K562 (cell line): ENCODE data around the gene CEMIP2. TPM values are rescaled to one million over a fixed set of nuclear protein-coding genes. Genes with fewer than 3 reads are reported as not detected.

Source experiments
- CBX3 ChIP-seq, 2 experiments: IDR thresholded peaks; 1 replicate in 1 of 2; 2 replicates in 1 of 2; pipeline ENCODE4 v1.6.1; 2012; ENCODE audit warnings: inconsistent platforms in 2 of 2, low read length in 2 of 2, borderline replicate concordance in 1 of 2, control low read depth in 1 of 2
- CHD4 ChIP-seq: fragments of 200-600 bp; sonication (generic); IDR thresholded peaks from 3 replicates; pipeline ENCODE4 v1.6.1; 2012; ENCODE audit warnings: low read depth, mild to moderate bottlenecking, mixed read lengths, low read length, inconsistent platforms; ENCODE audit not compliant: insufficient read depth, insufficient replicate concordance, poor library complexity, severe bottlenecking
- CREB1 ChIP-seq, 2 experiments: sonication (generic) in 1 of 2; formaldehyde crosslinking in 1 of 2; IDR thresholded peaks; 2 replicates each; pipeline versions ENCODE4 v1.6.1 to v1.8.0; 2012 to 2022; ENCODE audit warnings: inconsistent platforms in 1 of 2, mild to moderate bottlenecking in 1 of 2, missing genetic modification reagents in 1 of 2, moderate library complexity in 1 of 2
- EP400 ChIP-seq: fragments of 450-650 bp; IDR thresholded peaks from 2 replicates; pipeline ENCODE4 v1.6.1; 2017; ENCODE audit warnings: antibody characterized with exemption, mild to moderate bottlenecking, moderate library complexity
- ETV6 ChIP-seq, 3 experiments: fragments of 150-350 bp in 1 of 3; sonication (generic) in 1 of 3; formaldehyde crosslinking in 1 of 3; IDR thresholded peaks; 2 replicates each; pipeline versions ENCODE4 v1.6.1 to v1.8.0; 2014 to 2022; ENCODE audit warnings: borderline replicate concordance in 2 of 3, low read depth in 2 of 3, antibody characterized with exemption in 1 of 3, low read length in 1 of 3, mild to moderate bottlenecking in 1 of 3, missing genetic modification reagents in 1 of 3
- FOXA3 ChIP-seq, 2 experiments: fragments of 450-650 bp in 1 of 2; sonication (generic) in 1 of 2; formaldehyde crosslinking; IDR thresholded peaks in 1 of 2; conservative IDR thresholded peaks in 1 of 2; 2 replicates each; pipeline versions ENCODE4 v1.4.0 to v1.8.0; 2020 to 2022; ENCODE audit warnings: mild to moderate bottlenecking in 2 of 2, missing genetic modification reagents in 1 of 2
- FOXK1 ChIP-seq: sonication (generic); formaldehyde crosslinking; IDR thresholded peaks from 2 replicates; pipeline ENCODE4 v1.8.0; 2022; ENCODE audit warnings: missing genetic modification reagents, mild to moderate bottlenecking, borderline replicate concordance
- NCOA6 ChIP-seq: fragments of 450-650 bp; IDR thresholded peaks from 2 replicates; pipeline ENCODE4 v1.6.1; 2017; ENCODE audit warnings: mild to moderate bottlenecking
- NFATC3 ChIP-seq: fragments of 450-650 bp; IDR thresholded peaks from 2 replicates; pipeline ENCODE4 v1.6.1; 2017; ENCODE audit warnings: mild to moderate bottlenecking
- SETDB1 ChIP-seq: IDR thresholded peaks from one replicate; pipeline ENCODE4 v1.6.1; 2012; ENCODE audit warnings: low read length, control low read depth, inconsistent platforms
- SMAD3 ChIP-seq: fragments of 450-650 bp; formaldehyde crosslinking; conservative IDR thresholded peaks from 2 replicates; pipeline ENCODE4 v1.4.0; 2020; ENCODE audit warnings: mild to moderate bottlenecking
- SRSF9 ChIP-seq: fragments of 200-400 bp; formaldehyde crosslinking; IDR thresholded peaks from 2 replicates; pipeline ENCODE4 v1.6.1; 2017; ENCODE audit warnings: low read depth, low read length, borderline replicate concordance
- TCF3 ChIP-seq: sonication (generic); formaldehyde crosslinking; IDR thresholded peaks from 2 replicates; pipeline ENCODE4 v1.4.0; 2020; ENCODE audit warnings: mild to moderate bottlenecking, missing genetic modification reagents
- TEAD2 ChIP-seq: fragments of 450-650 bp; IDR thresholded peaks from 2 replicates; pipeline ENCODE4 v1.6.1; 2016; ENCODE audit warnings: missing genetic modification characterization, control low read depth, missing compliant biosample characterization
- THRAP3 ChIP-seq: fragments of 450-650 bp; IDR thresholded peaks from 2 replicates; pipeline ENCODE4 v1.6.1; 2016; ENCODE audit warnings: mild to moderate bottlenecking, inconsistent platforms, borderline replicate concordance
- ZBTB43 ChIP-seq: sonication (generic); formaldehyde crosslinking; IDR thresholded peaks from 2 replicates; pipeline ENCODE4 v1.8.0; 2023; ENCODE audit warnings: mild to moderate bottlenecking, missing genetic modification reagents
- ZNF354B ChIP-seq: fragments of 250-450 bp; sonication (Bioruptor Pico); IDR thresholded peaks from 2 replicates; pipeline ENCODE4 v1.4.0; 2020
- ZNF584 ChIP-seq: fragments of 200-800 bp; sonication (Bioruptor generic); IDR thresholded peaks from 2 replicates; pipeline ENCODE4 v1.6.1; 2016; ENCODE audit warnings: low read depth, mild to moderate bottlenecking, missing genetic modification characterization, missing compliant biosample characterization
- ZNF717 ChIP-seq: fragments of 250-450 bp; sonication (Bioruptor Pico); IDR thresholded peaks from 2 replicates; pipeline ENCODE4 v1.5.0; 2021
- ZNF764 ChIP-seq: fragments of 250-450 bp; sonication (Bioruptor Pico); IDR thresholded peaks from 2 replicates; pipeline ENCODE4 v1.4.0; 2020; ENCODE audit warnings: low read depth, mild to moderate bottlenecking, moderate library complexity
- ZZZ3 ChIP-seq: fragments of 450-650 bp; IDR thresholded peaks from 2 replicates; pipeline ENCODE4 v1.6.1; 2016; ENCODE audit warnings: antibody characterized with exemption, mild to moderate bottlenecking, moderate library complexity
- polyA plus RNA-seq, 8 experiments: library from polyadenylated mRNA; depleted of rRNA in 4 of 8; stranded (reverse) in 5 of 8; unstranded in 3 of 8; fragments of >200 nt; fragmentation: Nextera tagmentation in 2 of 8; fragmentation: Illumina TruSeq in 1 of 8; extraction: Ambion mirVana in 2 of 8; extraction: Trizol in 1 of 8; gene quantifications; 2 replicates each; pipeline versions ENCODE4 v1.2.1 to v1.2.3, GENCODE V29; 2011 to 2014; ENCODE audit warnings: inconsistent platforms in 1 of 8, missing spikeins in 1 of 8
- total RNA-seq, 7 experiments: library from RNA; depleted of rRNA in 6 of 7; stranded (reverse); fragments of >200 nt in 6 of 7; fragmentation: Illumina TruSeq in 2 of 7; extraction: Trizol in 2 of 7; gene quantifications; 2 replicates each; pipeline versions ENCODE4 v1.2.1 to v1.2.3, GENCODE V29; 2011 to 2021; ENCODE audit warnings: low replicate concordance in 1 of 7
- TF ChIP-seq, protein P1 (sequence below): sonication (generic); formaldehyde crosslinking; IDR thresholded peaks from 2 replicates; pipeline ENCODE4 v1.8.1; 2023; ENCODE audit warnings: mild to moderate bottlenecking, missing genetic modification reagents
- TF ChIP-seq, protein P2 (sequence below): fragments of 450-650 bp; IDR thresholded peaks from 2 replicates; pipeline ENCODE4 v1.6.1; 2016

Gene CEMIP2
- total and polyA plus RNA-seq, 9 of the 15 experiments (the other 6 are each of a cell fraction or from before 2014, with no cell fraction given), result 5.4 to 29.9 (median 14.2) TPM

- TF ChIP-seq CREB1 (IDR thresholded peaks at IDR 0.05), result no peak
- no peak for TF ChIP-seq CREB1 (CRISPR knock-in tag; IDR thresholded peaks at IDR 0.05)
- no peak for TF ChIP-seq SETDB1
- TF ChIP-seq ZBTB43 (CRISPR knock-in tag), result no peak
- peak; percentile 57; the same call in 1 of the 2 replicates for TF ChIP-seq ZNF584
- peak; percentile 36 for TF ChIP-seq EP400
- TF ChIP-seq CBX3 (IDR thresholded peaks at IDR 0.05; ENCODE audit: borderline replicate concordance in 1 of 2, low read length in 2 of 2), result no peak
- TF ChIP-seq, protein P1, sequence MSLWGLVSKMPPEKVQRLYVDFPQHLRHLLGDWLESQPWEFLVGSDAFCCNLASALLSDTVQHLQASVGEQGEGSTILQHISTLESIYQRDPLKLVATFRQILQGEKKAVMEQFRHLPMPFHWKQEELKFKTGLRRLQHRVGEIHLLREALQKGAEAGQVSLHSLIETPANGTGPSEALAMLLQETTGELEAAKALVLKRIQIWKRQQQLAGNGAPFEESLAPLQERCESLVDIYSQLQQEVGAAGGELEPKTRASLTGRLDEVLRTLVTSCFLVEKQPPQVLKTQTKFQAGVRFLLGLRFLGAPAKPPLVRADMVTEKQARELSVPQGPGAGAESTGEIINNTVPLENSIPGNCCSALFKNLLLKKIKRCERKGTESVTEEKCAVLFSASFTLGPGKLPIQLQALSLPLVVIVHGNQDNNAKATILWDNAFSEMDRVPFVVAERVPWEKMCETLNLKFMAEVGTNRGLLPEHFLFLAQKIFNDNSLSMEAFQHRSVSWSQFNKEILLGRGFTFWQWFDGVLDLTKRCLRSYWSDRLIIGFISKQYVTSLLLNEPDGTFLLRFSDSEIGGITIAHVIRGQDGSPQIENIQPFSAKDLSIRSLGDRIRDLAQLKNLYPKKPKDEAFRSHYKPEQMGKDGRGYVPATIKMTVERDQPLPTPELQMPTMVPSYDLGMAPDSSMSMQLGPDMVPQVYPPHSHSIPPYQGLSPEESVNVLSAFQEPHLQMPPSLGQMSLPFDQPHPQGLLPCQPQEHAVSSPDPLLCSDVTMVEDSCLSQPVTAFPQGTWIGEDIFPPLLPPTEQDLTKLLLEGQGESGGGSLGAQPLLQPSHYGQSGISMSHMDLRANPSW (CRISPR knock-in tag), result no peak
- TF ChIP-seq ZNF764 (CRISPR knock-in tag), result no peak
- TF ChIP-seq FOXA3 (CRISPR knock-in tag; conservative IDR thresholded peaks at IDR 0.05 in 1 of 2, IDR thresholded peaks at IDR 0.05 in 1 of 2), result peak in 1 of 2 experiments; percentile 90; a peak in 2 of 4 replicates
- no peak for TF ChIP-seq TEAD2 (tag)
- 0 out of 2 replicates have a peak, but pooled peaks have one; percentile 15 for TF ChIP-seq SMAD3 (CRISPR knock-in tag)
- TF ChIP-seq ZNF354B (CRISPR knock-in tag), result no peak
- no peak for TF ChIP-seq ZZZ3
- no peak for TF ChIP-seq CHD4
- TF ChIP-seq SRSF9, result no peak
- TF ChIP-seq ZNF717 (CRISPR knock-in tag), result no peak
- no peak; the same call in 1 of the 2 replicates for TF ChIP-seq NCOA6
- peak; percentile 91 for TF ChIP-seq TCF3 (CRISPR knock-in tag)
- TF ChIP-seq NFATC3, result 0 out of 2 replicates have a peak, but pooled peaks have one; percentile 30
- TF ChIP-seq FOXK1 (CRISPR knock-in tag), result no peak
- TF ChIP-seq, protein P2, sequence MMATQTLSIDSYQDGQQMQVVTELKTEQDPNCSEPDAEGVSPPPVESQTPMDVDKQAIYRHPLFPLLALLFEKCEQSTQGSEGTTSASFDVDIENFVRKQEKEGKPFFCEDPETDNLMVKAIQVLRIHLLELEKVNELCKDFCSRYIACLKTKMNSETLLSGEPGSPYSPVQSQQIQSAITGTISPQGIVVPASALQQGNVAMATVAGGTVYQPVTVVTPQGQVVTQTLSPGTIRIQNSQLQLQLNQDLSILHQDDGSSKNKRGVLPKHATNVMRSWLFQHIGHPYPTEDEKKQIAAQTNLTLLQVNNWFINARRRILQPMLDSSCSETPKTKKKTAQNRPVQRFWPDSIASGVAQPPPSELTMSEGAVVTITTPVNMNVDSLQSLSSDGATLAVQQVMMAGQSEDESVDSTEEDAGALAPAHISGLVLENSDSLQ, result 0 out of 2 replicates have a peak, but pooled peaks have one; percentile 8
- no peak for TF ChIP-seq THRAP3
- 0 out of 4 replicates have a peak, but pooled peaks of 1 of the 2 experiments have one; percentile 15 for TF ChIP-seq ETV6 (IDR thresholded peaks at IDR 0.05; ENCODE audit: borderline replicate concordance in 1 of 2, low read depth in 2 of 2, low read length in 1 of 2)
- no peak for TF ChIP-seq ETV6 (CRISPR knock-in tag; IDR thresholded peaks at IDR 0.05; ENCODE audit: borderline replicate concordance)
Measured at GRCh38 chr9:71741926-71742648, 26.2 kb downstream of the CEMIP2 start (continued).
